HL-60 (cell line): ENCODE data around the gene HELT.
"Not testable (repeated sequence)": the region's sequence is repeated elsewhere in the genome, so short reads cannot be mapped to it uniquely, and the experiment has no call there.

ENCODE experiments used
- CTCF ChIP-seq: IDR thresholded peaks from one replicate; pipeline ENCODE4 v1.5.1; 2011; ENCODE audit warnings: low read length, control low read depth, inconsistent platforms; ENCODE audit not compliant: insufficient read depth
- GABPA ChIP-seq: IDR thresholded peaks from 2 replicates; pipeline ENCODE4 v1.6.1; 2012; ENCODE audit warnings: low read depth
- POLR2AphosphoS5 ChIP-seq: IDR thresholded peaks from 2 replicates; pipeline ENCODE4 v1.6.1; 2012; ENCODE audit warnings: low read depth
- REST ChIP-seq: IDR thresholded peaks from 2 replicates; pipeline ENCODE4 v1.6.1; 2012; ENCODE audit warnings: low read depth; ENCODE audit not compliant: insufficient replicate concordance
- SPI1 ChIP-seq: IDR thresholded peaks from 2 replicates; pipeline ENCODE4 v1.6.1; 2012; ENCODE audit warnings: low read depth, mild to moderate bottlenecking, borderline replicate concordance

- TF ChIP-seq CTCF, POLR2AphosphoS5, REST, GABPA, SPI1: not testable (repeated sequence)
These were observed 32.0 kb downstream of the HELT start for GRCh38 chr4:185050286-185050685.
